Hematopoietic multipotent progenitor cell treated with erythropoietin and hydrocortisone succinate and interleukin-3 and kit ligand, for 17 days (in vitro differentiated cells): ENCODE measurements around the gene SMIM5.

Source experiments
- DNase-seq: peaks from one replicate; pipeline ENCODE4 v3.0.0-alpha.2; 2015; ENCODE audit warnings: low spot score

SMIM5 gene

DNA sequence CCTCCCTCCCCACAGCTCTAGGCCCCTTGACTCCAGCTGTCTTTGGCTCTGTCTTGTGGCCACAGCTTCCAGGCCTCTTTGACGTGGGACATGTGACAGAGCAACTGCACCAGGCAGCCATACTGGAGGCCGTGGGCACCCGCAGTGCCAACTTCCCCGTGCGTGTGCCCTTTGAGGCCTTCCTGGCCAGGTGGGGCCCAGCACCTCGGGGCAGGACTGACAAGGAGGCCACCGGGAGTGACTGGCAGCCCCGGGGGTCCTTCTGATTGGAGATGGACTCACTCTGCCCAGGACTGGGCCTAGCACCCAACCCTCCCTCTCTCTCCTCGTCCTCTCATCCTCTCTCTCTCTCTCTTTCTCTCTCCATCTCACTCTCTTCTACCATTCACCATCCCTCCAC lies 30.1 kb upstream of the SMIM5 start:
- no peak for DNase-seq

DNA sequence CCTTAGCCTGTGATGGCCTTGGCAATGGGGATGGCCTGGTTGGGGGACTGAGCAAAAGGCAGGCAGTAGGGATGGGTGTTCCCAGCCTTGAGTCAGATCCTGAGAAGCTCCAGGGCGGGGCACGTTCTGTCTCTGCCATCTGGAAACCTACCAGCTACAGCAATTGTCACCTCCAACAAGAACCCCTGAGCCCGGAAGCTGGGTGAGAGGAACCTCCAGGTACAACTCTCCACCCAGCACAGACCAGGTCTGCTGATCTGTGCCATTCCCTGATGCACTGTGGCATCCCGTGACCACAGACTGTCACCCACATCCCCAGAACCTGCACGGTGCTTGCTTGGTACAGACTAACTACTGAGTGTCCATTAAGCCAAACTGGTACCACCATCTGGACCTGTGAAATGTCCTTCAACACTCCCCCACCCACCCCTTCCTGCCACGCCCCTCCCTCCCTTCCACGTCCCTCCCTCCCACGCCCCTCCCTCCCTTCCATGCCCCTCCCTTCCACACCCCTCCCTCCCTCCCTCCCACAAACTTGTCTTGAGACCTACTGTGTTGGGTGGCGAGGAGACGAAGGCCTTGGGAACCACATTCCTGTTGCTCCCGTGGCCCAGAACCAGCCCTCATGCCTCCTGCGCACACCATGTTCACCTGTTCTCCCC lies 29.1 kb upstream of the SMIM5 start:
- DNase-seq: no peak

DNA sequence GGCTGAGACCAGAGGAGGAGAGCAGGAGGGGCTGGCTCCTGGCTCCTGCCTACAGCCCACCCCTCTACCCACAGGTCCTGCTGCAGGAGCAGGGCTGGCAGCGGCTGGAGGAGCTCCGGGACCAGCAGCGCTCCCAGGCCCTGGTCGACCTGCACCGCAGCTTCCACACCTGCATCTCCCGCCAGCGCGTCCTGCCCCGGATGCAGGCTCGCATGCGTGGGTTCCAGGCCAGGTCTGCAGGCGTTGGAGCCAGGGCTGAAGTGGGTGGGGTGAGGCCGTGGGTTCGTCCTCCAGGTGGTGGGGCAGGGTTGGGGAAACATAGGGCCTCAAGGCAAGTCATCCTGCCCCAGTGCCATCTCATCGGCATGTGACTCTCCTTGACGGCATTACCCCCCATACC lies 27.4 kb upstream of the SMIM5 start:
- no peak for DNase-seq

DNA sequence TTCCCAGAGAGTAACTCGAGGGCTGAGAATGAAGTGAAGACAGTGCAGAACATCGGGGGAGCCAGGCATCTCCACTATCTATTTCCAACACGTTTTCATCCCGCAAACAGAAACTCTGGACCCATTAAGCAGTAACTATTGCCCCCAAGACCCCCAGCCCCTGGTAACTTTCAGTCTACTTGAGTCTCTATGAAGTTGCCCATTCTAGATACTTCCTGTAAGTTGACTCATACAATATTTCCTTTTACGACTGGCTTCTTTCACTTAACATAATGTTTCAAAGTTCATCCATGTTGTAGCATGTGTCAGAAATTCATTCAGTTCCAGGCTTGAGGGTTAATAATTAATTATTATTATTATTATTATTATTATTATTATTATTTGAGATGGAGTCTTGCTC lies 26.1 kb upstream of the SMIM5 start:
- no peak for DNase-seq

DNA sequence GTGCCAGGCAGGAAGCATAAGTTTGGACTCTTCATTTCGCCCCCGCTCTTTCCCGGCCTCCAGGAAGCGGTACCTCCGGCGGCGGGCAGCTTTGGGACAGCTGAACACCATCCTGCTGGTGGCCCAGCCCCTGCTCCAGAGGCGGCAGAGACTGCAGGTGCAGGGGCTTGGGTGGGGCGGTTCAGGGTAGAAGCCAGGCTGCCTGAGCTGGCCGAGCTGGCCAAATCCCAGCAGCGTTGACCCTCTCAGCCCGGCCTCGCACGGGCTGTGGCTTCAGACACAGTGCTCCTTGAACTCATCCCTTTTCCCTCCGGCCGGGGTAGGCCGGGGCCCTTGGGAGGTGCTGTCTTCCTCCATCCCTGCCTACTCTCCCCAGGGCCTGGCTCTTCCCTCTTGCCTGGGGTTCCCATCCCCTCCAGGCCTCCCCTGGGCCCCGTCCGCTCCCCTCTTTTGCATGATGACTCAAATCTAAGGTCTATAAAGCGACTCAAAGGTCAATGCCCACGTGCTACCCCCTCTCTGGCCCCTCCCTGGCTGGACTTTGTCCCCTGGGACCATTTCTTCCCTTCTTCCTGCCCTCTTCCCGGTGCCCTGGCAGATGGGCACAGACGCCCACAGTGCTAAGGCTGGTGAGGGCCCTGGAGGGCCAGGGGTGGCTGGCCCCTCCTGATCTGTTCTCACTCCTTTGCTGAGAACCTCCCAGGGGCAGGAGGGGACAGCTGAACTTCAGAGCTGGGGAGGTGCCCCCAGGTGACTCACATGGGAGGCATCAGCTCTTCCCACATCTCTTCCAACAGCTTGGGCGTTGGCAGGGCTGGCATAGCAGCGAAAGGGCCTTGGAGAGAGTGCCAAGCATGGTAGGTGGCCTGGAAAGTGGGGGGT lies 22.9 kb upstream of the SMIM5 start:
- DNase-seq: no peak

DNA sequence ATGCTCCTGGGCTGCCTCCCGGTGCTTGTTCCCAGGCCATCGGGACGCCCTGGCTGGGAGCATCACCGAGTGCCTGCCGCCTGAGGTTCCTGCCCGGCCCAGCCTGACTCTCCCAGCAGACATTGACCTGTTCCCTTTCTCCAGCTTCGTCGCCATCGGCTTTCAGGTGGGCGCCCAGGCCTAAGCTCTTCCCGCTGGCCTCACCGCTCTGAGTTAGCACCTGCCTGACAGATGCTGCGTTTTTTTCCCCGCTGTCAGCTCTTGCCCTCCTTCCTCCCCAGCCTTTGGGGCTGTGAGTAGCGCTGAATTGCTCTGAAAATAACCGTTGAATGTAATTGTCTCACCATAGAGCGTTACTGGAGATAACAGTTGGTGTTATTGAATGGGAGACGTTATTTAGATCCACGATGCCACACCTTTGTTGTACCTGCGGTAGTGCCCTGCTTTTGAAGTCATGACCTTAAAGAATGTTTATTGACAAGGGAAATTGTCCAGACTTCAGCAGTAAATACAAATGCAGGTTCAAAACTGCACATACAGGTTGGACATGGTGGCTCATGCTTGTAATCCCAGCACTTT lies 21.3 kb upstream of the SMIM5 start:
- no peak for DNase-seq

DNA sequence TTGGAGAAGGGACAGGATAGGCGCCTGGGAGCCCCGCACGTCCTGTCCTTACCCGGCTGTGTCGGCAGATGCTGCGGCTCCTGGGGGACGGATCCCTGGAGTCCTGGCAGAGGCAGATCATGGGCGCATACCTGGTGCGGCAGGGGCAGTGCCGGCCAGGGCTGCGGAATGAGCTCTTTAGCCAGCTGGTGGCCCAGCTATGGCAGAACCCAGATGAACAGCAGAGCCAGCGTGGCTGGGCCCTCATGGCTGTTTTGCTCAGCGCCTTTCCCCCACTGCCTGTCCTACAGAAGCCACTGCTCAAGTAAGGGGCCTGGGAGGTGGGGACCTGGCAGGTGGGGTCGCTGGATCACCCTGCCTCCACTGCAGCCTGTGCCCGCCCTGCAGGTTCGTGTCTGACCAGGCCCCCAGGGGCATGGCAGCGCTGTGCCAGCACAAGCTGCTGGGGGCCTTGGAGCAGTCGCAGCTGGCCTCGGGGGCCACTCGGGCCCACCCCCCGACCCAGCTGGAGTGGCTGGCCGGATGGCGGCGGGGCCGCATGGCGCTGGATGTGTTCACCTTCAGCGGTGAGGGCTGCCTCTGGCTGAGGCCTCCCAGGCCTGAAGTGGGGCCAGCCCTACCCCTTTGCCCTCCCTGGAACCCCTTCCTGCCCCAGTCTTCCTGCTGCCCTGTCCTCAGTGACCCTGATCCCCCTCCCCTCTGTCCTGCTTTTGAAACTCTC lies 20.2 kb upstream of the SMIM5 start:
- no peak for DNase-seq

DNA sequence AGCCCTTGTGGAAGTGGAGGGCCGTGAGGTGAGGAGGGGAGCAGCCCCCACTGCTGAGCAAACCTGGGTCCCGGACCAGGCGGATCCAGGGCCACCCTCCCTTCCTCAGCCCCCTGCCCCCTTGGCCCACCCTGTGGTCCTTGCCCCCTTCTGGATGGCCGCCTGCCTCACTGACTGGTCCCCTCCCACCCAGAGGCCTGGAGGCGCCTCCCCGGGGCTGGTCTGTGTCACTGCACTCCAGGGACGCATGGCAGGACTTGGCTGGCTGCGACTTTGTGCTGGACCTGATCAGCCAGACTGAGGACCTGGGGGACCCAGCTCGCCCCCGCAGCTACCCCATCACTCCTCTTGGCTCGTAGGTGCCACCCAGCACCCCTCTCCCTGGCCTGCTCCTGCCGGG lies 19.2 kb upstream of the SMIM5 start:
- no peak for DNase-seq

DNA sequence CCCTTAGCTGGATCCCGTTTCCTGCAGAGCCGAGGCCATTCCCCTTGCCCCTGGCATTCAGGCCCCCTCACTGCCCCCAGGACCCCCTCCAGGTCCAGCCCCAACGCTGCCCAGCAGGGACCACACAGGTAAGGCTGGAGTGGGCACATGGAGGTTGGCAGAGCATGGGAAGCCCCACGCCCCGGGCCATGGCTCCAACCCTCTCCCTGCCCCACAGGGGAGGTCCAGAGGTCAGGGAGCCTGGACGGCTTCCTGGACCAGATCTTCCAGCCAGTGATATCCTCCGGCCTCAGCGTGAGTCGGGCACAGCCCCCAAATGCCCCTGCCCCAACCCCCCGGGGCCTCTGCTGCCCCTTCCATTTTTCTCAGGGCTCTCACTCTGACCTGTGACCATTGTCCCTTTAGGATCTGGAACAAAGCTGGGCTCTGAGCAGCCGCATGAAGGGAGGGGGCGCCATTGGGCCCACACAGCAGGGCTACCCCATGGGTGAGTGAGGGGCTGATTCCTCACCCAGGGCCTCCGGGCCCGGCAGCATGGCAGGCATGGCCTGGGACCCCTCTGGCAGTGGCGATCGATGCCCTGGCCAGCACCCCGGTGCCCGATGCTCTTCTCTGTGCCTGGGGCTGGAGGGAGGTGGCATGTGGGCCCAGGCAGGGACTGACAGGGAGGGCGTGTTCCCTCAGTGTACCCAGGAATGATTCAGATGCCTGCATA lies 18.5 kb upstream of the SMIM5 start:
- DNase-seq: no peak

DNA sequence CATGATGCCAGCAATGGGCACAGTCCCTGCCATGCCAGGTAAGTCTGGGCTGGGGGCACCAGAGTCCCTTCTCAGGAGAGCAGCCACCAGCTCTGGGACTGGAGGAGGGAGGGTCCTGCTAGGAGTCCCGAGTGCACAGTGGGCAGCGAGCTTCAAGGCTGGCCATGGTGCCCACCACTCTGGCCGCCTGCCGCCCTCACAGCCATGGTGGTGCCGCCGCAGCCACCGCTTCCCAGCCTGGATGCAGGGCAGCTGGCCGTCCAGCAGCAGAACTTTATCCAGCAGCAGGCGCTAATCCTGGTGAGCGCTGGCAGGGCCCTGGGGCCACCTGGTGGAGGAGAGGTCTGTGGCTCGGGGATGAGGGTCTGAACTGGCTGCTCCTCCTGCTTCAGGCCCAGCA lies 17.9 kb upstream of the SMIM5 start:
- DNase-seq: no peak

DNA sequence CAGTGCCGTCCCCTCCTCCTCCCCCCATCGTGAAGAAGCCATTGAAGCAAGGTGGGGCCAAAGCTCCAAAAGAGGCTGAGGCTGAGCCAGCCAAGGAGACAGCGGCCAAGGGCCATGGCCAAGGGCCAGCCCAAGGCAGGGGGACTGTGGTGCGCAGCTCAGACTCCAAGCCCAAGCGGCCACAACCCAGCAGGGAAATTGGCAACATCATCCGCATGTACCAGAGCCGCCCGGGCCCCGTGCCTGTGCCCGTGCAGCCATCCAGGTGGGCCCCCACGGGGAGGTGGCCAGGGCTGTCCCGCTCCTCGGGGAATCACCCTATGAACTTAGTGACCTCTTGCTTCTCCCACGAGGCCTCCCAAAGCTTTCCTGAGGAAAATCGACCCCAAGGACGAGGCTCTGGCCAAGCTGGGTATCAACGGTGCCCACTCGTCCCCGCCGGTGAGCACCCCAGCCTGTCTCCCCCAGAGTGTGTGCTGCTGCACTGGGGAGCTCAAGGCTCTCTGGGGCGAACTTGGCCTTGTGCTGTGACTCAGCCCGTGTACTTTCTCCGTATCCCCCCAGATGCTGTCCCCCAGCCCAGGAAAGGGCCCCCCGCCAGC lies 16.6 kb upstream of the SMIM5 start:
- DNase-seq: no peak

DNA sequence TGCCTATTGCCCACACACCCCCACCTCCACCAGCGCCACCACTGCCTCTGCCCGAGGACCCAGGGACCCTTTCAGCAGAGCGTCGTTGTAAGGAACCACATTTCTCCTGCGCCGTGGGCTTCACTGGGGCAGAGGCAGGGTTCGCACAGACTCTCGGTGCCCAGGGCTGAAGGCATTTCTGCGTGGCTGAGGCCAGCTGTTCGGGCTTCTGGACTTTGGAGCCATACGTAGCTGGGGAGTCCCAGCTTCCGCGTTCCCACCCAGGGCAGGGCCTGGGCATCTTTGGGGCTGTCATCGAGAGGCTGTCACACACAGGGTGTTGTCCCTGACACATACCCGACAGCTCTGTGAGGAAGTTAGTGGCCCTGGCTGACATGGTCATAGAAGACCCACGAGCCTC lies 16.0 kb upstream of the SMIM5 start:
- no peak for DNase-seq

DNA sequence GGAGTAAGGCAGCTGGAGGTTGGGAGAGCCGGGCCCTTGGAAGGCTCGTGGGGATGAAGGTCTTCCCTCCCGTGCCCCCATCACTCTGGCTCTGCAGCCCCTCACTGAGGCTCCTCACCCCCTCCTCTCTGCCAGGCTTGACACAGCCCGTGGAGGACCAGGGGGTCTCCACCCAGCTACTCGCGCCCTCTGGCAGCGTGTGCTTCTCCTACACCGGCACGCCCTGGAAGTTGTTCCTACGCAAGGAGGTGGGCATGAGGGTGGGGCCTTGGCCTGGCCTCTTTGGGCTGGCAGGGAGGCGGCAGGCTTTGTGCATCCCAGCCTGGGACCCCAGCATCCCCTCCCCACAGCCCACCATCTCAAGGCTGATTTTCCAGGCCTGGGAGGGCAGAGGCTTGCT lies 15.6 kb upstream of the SMIM5 start:
- no peak for DNase-seq

DNA sequence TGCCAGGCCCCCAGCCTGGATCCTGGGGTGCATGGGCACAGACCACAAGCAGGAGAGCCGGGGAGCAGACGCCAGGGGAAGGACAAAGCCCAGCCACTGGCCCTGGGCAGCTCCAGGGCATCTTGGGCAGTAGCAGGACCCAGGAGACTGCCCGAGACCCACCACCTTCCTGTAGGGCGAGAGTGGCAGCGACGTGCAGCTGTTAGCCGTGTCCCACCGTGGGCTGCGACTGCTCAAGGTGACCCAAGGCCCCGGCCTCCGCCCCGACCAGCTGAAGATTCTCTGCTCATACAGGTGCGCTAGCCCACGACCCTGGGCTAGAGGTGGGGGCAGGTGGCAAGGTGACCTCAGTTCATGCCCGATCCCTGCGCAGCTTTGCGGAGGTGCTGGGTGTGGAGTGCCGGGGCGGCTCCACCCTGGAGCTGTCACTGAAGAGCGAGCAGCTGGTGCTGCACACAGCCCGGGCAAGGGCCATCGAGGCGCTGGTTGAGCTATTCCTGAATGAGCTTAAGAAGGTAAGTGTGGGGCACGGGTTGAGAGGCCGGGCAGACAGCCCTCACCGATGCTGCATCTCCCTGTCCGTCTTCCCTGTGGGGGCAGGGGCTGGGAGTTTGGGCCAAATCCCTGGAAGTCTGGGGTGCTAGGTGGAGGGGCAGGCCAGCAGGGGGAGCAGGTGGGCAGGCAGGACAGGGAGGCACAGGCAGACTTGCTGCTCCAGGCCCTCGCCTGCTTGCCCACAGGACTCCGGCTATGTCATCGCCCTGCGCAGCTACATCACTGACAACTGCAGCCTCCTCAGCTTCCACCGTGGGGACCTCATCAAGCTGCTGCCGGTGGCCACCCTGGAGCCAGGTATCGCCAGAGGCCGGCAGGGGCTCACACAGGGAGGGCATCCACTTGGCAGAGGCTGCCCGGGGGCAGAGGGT lies 13.5 kb upstream of the SMIM5 start:
- DNase-seq: peak; percentile 47

DNA sequence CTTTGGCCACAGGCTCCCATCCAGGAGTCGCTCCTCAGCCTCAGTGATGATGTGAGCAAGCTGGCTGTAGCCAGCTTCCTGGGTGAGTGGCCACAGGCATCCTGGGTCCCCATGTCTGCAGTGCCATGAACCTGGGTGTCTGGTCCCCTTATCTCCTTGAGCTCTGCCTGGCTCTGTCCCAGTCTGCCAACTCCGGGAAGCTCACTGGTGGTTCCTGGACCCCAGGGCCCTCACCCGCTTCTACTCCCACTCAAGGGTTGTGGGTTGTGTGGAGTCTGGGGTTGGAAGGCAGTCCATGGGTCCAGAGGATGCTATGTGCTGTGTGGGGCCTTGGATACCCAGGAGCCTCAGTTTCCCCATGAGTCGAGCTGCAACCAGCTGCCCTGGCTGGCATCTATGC lies 11.7 kb upstream of the SMIM5 start:
- no peak for DNase-seq

DNA sequence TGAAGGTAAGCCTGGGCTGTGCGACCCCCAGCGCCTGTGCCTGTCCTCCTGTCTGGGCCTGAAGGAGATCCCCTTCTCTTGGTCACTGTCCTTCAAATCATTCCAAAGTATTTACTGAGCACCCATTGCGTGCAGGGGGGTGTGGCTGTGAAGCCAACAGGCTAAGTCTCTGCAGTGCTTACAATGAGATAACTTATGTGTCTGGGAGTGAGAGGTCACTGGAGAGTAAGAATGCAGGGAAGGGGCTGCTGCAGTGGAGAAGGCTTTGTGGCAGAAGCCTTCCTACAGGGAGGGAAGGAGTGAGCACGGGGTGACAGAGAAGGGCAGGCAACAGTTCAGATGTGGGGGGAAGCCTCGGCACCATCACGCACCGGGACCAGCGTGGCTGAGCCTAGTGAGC lies 11.2 kb upstream of the SMIM5 start:
- DNase-seq: no peak

DNA sequence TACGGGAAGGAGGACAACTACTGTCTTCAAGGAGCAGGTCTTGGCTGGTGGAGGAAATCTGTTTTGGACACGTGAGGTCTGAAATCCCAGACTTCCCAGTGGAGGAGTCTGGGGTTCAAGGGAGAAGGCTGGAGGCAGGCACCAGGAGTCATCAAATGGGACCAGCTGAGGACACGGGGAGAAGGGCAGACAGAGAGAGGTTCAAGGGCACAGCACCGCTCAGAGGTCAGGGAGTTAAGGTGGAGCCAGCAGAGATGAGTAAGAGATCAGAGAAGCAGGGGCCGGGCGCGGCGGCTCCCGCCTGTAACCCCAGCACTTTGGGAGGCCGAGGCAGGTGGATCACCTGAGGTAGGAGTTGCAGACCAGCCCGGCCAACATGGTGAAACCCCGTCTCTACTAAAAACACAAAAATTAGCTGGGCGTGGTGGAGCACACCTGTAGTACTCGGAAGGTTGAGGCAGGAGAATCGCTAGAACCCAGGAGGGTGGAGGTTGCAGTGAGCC lies 10.4 kb upstream of the SMIM5 start:
- no peak for DNase-seq

DNA sequence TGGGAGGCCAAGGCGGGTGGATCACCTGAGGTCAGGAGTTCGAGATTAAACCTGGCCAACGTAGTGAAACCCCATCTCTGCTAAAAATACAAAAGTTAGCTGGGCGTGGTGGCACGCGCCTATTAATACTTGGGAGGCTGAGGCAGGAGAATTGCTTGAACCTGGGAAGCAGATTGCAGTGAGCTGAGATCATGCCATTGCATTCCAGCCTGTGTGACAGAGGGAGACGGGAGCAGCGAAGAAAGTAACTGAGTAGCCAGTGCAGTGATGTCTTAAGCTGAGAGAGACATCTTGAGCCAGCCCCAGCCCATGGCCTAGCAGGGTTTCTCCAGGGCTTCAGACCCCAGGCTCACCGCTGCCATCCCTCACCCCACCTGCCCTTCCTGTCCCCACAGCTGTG lies 9.8 kb upstream of the SMIM5 start:
- no peak for DNase-seq

DNA sequence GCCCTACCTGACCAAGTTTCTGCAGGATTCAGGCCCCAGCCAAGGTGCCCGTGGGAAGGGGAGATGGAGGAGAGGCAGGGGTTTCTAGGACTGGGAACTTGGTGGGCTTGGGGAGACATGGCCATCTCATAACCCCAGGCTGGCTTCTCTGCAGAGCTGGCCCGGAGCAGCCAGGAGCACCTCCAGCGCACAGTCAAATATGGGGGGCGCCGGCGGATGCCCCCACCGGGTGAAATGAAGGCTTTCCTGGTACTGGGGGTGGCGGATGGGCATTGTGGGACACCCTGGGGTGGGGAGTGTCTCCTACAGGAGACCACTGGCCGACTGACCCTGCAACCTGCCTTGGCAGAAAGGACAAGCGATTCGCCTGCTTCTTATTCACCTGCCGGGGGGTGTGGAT lies 9.2 kb upstream of the SMIM5 start:
- no peak for DNase-seq

DNA sequence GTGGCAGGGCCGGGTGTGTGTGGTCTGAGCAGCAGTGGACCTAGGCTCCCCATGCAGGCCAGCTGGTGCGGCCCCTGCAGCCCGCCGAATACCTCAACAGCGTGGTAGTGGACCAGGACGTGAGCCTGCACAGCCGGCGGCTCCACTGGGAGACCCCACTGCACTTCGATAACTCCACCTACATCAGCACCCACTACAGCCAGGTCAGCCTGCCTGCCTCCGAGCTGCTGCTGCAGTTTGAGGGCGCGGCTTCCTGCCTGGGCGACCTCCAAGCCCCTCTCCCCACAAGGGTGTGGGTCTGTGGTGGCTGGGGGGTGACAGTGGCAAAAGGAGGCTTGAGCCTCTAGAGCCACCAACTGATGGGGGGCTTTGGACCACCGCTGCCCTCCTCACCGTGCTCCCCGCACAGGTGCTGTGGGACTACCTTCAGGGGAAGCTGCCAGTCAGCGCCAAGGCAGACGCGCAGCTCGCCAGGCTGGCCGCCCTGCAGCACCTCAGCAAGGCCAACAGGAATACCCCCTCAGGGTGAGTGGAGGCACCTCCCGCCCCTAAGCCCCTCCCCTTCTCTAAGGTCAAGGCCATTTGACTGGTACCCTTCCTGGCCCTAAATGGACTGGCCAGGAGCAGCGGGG lies 8.4 kb upstream of the SMIM5 start:
- DNase-seq: no peak
